Measurements from ENCODE around the gene CLSTN2.

DNA sequence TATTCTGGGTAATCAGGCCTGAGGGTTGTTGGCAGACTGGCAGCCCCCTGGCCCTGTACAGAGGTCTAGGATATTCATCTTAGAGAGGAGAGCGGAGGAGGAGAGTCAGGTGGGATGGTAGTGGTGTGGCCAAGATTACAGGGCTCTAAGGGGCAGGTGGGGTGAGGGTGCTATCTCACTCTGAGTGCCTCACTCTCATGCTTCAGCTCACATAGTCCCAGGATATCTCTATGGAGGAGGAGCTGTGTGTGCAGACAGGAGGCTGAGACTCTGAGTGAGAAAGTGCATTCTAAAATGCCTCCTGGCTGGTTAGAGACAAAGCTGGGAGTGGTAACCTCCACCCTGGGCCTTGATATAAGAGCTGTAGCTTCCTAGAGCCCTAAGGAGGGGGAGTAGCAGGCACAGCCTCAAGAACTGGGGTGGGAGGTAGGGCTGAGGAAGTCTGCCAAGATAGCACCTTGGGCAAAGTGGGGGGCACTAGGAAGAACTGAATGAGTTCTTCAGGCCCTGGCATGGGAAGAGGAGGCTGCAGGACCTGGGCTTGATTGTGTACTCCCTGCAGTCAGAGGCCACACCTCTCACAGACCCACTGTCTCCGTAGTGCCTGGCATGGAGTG, 39.9 kb downstream of the CLSTN2 start:
- TF ChIP-seq FOXK2 (IDR thresholded peaks at IDR 0.05) (no peak), HDGF (IDR thresholded peaks at IDR 0.05; ENCODE audit: borderline replicate concordance) (no peak), SUZ12 (IDR thresholded peaks at IDR 0.05) (no peak), LEF1 (IDR thresholded peaks at IDR 0.05; ENCODE audit: borderline replicate concordance) (no peak), FOXM1 (IDR thresholded peaks at IDR 0.05; ENCODE audit: borderline replicate concordance) (no peak), SP1 (IDR thresholded peaks at IDR 0.05) (no peak), BHLHE40 (IDR thresholded peaks at IDR 0.05; ENCODE audit: borderline replicate concordance) (no peak), FOXA1 (IDR thresholded peaks at IDR 0.05) (no peak), CTBP1 (IDR thresholded peaks at IDR 0.05; ENCODE audit: borderline replicate concordance) (no peak), ARNT (IDR thresholded peaks at IDR 0.05) (no peak), ELF4 (IDR thresholded peaks at IDR 0.05) (no peak)
- TF ChIP-seq, protein P1, sequence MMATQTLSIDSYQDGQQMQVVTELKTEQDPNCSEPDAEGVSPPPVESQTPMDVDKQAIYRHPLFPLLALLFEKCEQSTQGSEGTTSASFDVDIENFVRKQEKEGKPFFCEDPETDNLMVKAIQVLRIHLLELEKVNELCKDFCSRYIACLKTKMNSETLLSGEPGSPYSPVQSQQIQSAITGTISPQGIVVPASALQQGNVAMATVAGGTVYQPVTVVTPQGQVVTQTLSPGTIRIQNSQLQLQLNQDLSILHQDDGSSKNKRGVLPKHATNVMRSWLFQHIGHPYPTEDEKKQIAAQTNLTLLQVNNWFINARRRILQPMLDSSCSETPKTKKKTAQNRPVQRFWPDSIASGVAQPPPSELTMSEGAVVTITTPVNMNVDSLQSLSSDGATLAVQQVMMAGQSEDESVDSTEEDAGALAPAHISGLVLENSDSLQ (IDR thresholded peaks at IDR 0.05), result no peak

All from HEK293T (cell line).